Naive thymus-derived CD4-positive, alpha-beta T cell (primary cell): ENCODE results near the gene KRTAP3-2. TPM values are rescaled to one million over a fixed set of nuclear protein-coding genes. Genes with fewer than 3 reads are reported as not detected.
"Not testable (repeated sequence)": the region's sequence is repeated elsewhere in the genome, so short reads cannot be mapped to it uniquely, and the experiment has no call there.

ENCODE experiments used
- ATAC-seq: fragments of 150-1000 bp; cut with Tn5 transposase; 2 replicates; pipeline ENCODE4 v1.10.0; 2021; ENCODE audit warnings: mild to moderate bottlenecking, moderate library complexity
- CTCF ChIA-PET: fragments of 350-600 bp; sonication (Branson Sonifier 250); formaldehyde crosslinking; loops from one replicate; lab custom pipeline; 2021; ENCODE audit warnings: antibody characterized with exemption; lab: Charles Lee
- POLR2A ChIA-PET: fragments of 350-600 bp; sonication (Branson Sonifier 250); formaldehyde crosslinking; loops from one replicate; lab custom pipeline; 2021; ENCODE audit warnings: antibody characterized with exemption, inconsistent platforms; lab: Charles Lee
- DNase-seq, 9 donors: peaks; one replicate each; pipeline versions ENCODE4 v3.0.0 to v3.0.0-alpha.2; 2020 to 2022; ENCODE audit warnings: mixed read lengths in 1 of 9
- H3K27ac ChIP-seq: one replicate; pipeline ENCODE4 v1.7.0; 2013; ENCODE audit warnings: mild to moderate bottlenecking, low read depth, low read length, moderate library complexity
- H3K27me3 ChIP-seq, 2 donors: one replicate each; pipeline ENCODE4 v1.7.0; 2013; ENCODE audit warnings: low read length in 2 of 2, mild to moderate bottlenecking in 2 of 2, moderate library complexity in 2 of 2; ENCODE audit not compliant: control insufficient read depth in 2 of 2, insufficient read depth in 2 of 2
- H3K36me3 ChIP-seq, 3 experiments: 1 replicate in 2 of 3; 2 replicates in 1 of 3; pipeline ENCODE4 v1.7.0; 2013; ENCODE audit warnings: low read length in 3 of 3, mild to moderate bottlenecking in 3 of 3, moderate library complexity in 1 of 3; ENCODE audit not compliant: insufficient read depth in 3 of 3, control insufficient read depth in 2 of 3
- H3K4me1 ChIP-seq, 2 donors: one replicate each; pipeline ENCODE4 v1.7.0; 2013; ENCODE audit warnings: low read length in 2 of 2, mild to moderate bottlenecking in 2 of 2, moderate library complexity in 1 of 2; ENCODE audit not compliant: control insufficient read depth in 2 of 2, insufficient read depth in 2 of 2
- H3K4me3 ChIP-seq: 2 replicates; pipeline ENCODE4 v1.7.0; 2013; ENCODE audit warnings: mild to moderate bottlenecking, low read length
- H3K9me3 ChIP-seq, 3 experiments: 1 replicate in 2 of 3; 2 replicates in 1 of 3; pipeline ENCODE4 v1.7.0; 2013; ENCODE audit warnings: low read length in 3 of 3; ENCODE audit not compliant: control insufficient read depth in 2 of 3
- H3K27ac Mint-ChIP-seq, 9 donors: one replicate each; pipeline ENCODE4 v1.8.0; 2020 to 2022; ENCODE audit warnings: mixed read lengths in 9 of 9, mild to moderate bottlenecking in 8 of 9, moderate library complexity in 5 of 9, inconsistent platforms in 2 of 9
- H3K27me3 Mint-ChIP-seq, 5 donors: one replicate each; pipeline ENCODE4 v1.8.0; 2021 to 2022; ENCODE audit warnings: mixed read lengths in 5 of 5, mild to moderate bottlenecking in 1 of 5
- H3K36me3 Mint-ChIP-seq, 5 donors: one replicate each; pipeline ENCODE4 v1.8.0; 2020 to 2022; ENCODE audit warnings: mixed read lengths in 5 of 5, mild to moderate bottlenecking in 3 of 5, inconsistent platforms in 1 of 5
- H3K4me1 Mint-ChIP-seq, 7 donors: one replicate each; pipeline ENCODE4 v1.8.0; 2020 to 2022; ENCODE audit warnings: mixed read lengths in 7 of 7, mild to moderate bottlenecking in 3 of 7, inconsistent platforms in 1 of 7
- H3K4me3 Mint-ChIP-seq, 10 donors: one replicate each; pipeline ENCODE4 v1.8.0; 2020 to 2022; ENCODE audit warnings: mild to moderate bottlenecking in 10 of 10, mixed read lengths in 10 of 10, moderate library complexity in 6 of 10, inconsistent platforms in 2 of 10
- H3K9me3 Mint-ChIP-seq, 11 donors: one replicate each; pipeline ENCODE4 v1.8.0; 2020 to 2022; ENCODE audit warnings: mixed read lengths in 11 of 11, mild to moderate bottlenecking in 4 of 11, inconsistent platforms in 1 of 11, moderate library complexity in 1 of 11
- intact Hi-C, 2 donors: fragments of 100-400 bp; cut with micrococcal nuclease; formaldehyde crosslinking; loops; one replicate each; pipeline ENCODE4 v1.15.1; 2023
- polyA plus RNA-seq, 2 donors: library from polyadenylated mRNA; unstranded; fragments of 300-500 nt; fragmentation: Illumina TruSeq; gene quantifications; one replicate each; pipeline ENCODE4 v1.2.3, GENCODE V29; 2021
- total RNA-seq, 6 experiments: library from RNA in 5 of 6; stranded (reverse) in 5 of 6; gene quantifications; 1 replicate in 5 of 6; 2 replicates in 1 of 6; pipeline ENCODE4 v1.2.3 and lab custom pipeline; 2021 to 2026

KRTAP3-2 gene
- total and polyA plus RNA-seq, 7 experiments from 2014 or later = not detected

DNA sequence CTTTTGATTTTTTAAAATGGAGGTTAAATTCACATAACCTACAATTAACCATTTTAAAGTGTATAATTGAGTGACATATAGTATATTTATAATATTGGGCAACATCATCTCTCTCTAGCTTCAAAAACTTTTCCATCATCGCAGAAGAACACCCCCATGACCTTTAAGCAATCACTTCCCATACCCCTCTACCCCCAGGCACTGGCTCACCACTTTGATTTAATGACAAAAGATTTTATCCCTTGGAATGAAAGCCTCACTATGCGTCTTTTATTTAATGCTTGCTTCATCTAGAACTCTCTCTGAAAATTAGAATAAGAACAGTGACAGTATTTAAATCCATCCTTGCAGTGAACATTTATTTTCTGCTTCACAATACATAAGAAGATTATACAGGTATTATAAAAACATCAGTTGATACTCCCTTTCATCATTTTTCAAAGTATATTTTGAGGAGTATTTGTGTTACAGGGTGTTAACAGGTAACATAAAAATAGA lies 38.2 kb upstream of the KRTAP3-2 start:
- Histone ChIP-seq H3K4me1 (no peaks in the 10 kb centered on the region), H3K27me3 (peaks cover 0 to 3% of the 10 kb centered on the region in 2 donors), H3K36me3 (no peaks in the 10 kb centered on the region), H3K4me3 (no peak overlapping the region), H3K9me3 (no peaks in the 10 kb centered on the region), H3K27ac (no peak overlapping the region)
- H3K27ac Mint-ChIP-seq = no peak overlapping the region
- POLR2A ChIA-PET = no interaction called here
- peaks cover 0 to 8% (median 0%) of the 10 kb centered on the region in 11 donors for H3K9me3 Mint-ChIP-seq
- intact Hi-C loops = no loop called here
- H3K4me1 Mint-ChIP-seq = peaks cover 0 to 2% (median 0%) of the 10 kb centered on the region in 7 donors
- CTCF ChIA-PET = no interaction called here
- ATAC-seq = no peak
- H3K36me3 Mint-ChIP-seq = no peaks in the 10 kb centered on the region
- no peak for DNase-seq
- no peak overlapping the region for H3K4me3 Mint-ChIP-seq
- peaks cover 5 to 12% (median 10%) of the 10 kb centered on the region in 5 donors for H3K27me3 Mint-ChIP-seq

DNA sequence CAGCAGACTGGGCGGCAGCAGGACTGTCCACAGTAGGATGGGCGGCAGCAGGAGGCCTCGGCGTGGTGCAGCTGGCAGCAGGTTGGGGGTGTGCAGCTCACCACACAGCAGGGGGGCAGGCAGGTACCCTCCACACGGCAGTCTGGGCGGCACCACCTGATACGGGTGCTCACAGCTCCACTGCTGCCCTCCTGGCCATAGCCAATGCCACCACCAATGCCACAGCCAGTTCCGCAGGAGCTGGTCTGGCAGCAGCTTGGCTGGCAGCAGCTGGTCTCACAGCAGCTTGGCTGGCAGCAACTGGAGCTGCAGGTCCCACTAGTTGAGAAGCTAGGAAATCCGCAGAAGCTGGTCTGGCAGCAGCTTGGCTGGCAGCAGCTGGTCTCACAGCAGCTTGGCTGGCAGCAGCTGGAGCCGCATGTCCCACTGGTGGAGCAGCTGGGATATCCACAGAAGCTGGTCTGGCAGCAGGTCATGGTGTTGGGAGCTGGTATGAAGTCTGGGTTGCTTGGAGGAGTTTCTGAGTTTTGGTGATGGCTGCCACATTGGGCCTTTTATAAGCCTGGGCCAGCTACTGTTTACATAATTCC lies 34.7 kb upstream of the KRTAP3-2 start, which contains the start of gene KRTAP1-3:
Gene KRTAP1-3 (minus strand): TSS at position 529 of the 590 bp plus-strand sequence. CDS start 53 bp downstream, at position 476.
- H3K27ac Mint-ChIP-seq, H3K9me3 Mint-ChIP-seq, intact Hi-C loops, H3K36me3 ChIP-seq, POLR2A ChIA-PET, H3K4me1 ChIP-seq, H3K4me1 Mint-ChIP-seq, H3K9me3 ChIP-seq, H3K36me3 Mint-ChIP-seq, DNase-seq, H3K4me3 ChIP-seq, H3K4me3 Mint-ChIP-seq, H3K27ac ChIP-seq, ATAC-seq, CTCF ChIA-PET, H3K27me3 ChIP-seq: not testable (repeated sequence)
- peaks cover 7 to 18% (median 17%) of the 10 kb centered on the region in 5 donors for H3K27me3 Mint-ChIP-seq

DNA sequence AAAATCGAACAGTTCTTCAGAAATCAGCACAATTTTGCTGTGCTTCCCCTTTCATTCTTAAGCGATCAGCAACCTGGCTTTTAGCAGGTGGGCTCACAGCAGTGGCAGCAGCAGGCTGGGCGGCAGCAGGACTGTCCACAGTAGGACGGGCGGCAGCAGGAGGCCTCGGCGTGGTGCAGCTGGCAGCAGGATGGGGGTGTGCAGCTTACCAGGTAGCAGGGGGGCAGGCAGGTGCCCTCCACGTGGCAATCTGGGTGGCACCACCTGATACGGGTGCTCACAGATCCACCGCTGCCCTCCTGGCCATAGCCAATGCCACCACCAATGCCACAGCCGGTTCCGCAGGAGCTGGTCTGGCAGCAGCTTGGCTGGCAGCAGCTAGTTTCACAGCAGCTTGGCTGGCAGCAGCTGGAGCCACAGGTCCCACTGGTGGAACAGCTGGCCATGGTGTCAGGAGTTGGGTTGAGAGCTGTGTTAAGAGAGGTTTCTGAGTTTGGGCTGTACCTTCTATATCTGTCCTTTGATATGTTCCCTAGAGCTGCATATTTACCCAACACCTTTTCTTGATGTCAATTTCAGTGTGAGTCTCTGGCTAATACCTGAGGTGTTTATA lies 30.0 kb upstream of the KRTAP3-2 start, which contains the start of gene KRTAP1-4:
Gene KRTAP1-4 (minus strand): TSS at position 563 of the 613 bp plus-strand sequence. CDS start 117 bp downstream, at position 446.
- ChIA-PET POLR2A (no interaction called here), CTCF (no interaction called here)
- peaks cover 16 to 32% (median 22%) of the 10 kb centered on the region in 5 donors for H3K27me3 Mint-ChIP-seq
- no peaks in the 10 kb centered on the region for H3K4me1 Mint-ChIP-seq
- Histone ChIP-seq H3K9me3 (no peaks in the 10 kb centered on the region), H3K4me3 (no peak within 1 kb of the TSS), H3K36me3 (no peaks in the 10 kb centered on the region), H3K27me3 (no peaks in the 10 kb centered on the region), H3K27ac (no peak within 1 kb of the TSS), H3K4me1 (no peaks in the 10 kb centered on the region)
- no peaks in the 10 kb centered on the region for H3K36me3 Mint-ChIP-seq
- peaks cover 0 to 3% (median 0%) of the 10 kb centered on the region in 11 donors for H3K9me3 Mint-ChIP-seq
- ATAC-seq (no peak), DNase-seq (no peak)
- intact Hi-C loops = no loop called here
- H3K4me3 Mint-ChIP-seq = no peak within 1 kb of the TSS
- no peak within 1 kb of the TSS for H3K27ac Mint-ChIP-seq

DNA sequence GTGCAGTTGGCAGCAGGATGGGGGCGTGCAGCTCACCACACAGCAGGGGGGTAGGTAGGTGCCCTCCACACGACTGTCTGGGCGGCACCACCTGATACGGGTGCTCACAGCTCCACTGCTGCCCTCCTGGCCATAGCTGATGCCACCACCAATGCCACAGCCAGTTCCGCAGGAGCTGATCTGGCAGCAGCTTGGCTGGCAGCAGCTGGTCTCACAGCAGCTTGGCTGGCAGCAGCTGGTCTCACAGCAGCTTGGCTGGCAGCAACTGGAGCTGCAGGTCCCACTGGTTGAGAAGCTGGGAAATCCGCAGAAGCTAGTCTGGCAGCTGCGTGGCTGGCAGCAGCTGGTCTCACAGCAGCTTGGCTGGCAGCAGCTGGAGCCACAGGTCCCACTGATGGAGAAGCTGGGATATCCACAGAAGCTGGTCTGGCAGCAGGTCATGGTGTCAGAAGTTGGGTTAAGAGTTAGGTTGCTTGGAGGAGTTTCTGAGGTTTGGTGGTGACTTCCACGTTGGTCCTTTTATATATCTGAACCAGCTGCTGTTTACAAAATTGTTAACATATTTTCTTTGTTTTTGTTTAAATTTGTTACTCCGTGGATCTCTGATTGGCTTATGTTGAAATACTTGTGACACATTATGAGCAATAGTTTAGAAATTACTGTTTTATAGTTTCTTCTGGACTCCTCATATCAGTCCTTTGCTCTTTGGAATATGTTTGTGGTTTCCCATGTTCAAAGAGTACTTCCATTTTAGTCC lies 27.2 kb upstream of the KRTAP3-2 start, which contains the start of gene KRTAP1-5:
Gene KRTAP1-5 (minus strand): TSS at position 494 of the 757 bp plus-strand sequence. CDS start 53 bp downstream, at position 441.
- Histone ChIP-seq H3K36me3 (no peaks in the 10 kb centered on the region), H3K27me3 (no peaks in the 10 kb centered on the region), H3K4me3 (no peak within 1 kb of the TSS), H3K9me3 (no peaks in the 10 kb centered on the region), H3K4me1 (no peaks in the 10 kb centered on the region), H3K27ac (no peak within 1 kb of the TSS)
- no peak within 1 kb of the TSS for H3K4me3 Mint-ChIP-seq
- peaks cover 16 to 30% (median 23%) of the 10 kb centered on the region in 5 donors for H3K27me3 Mint-ChIP-seq
- H3K9me3 Mint-ChIP-seq = peaks cover 0 to 5% (median 0%) of the 10 kb centered on the region in 11 donors
- ChIA-PET POLR2A (no interaction called here), CTCF (interaction anchor here (0.9 kb wide), 1 partner anchor 13 kb away, joined by 3 read pairs; no protein-coding TSS in a partner anchor)
- intact Hi-C loops = no loop called here
- DNase-seq (no peak), ATAC-seq (no peak)
- H3K36me3 Mint-ChIP-seq = peaks cover 0 to 4% (median 0%) of the 10 kb centered on the region in 5 donors
- H3K4me1 Mint-ChIP-seq = no peaks in the 10 kb centered on the region
- no peak within 1 kb of the TSS for H3K27ac Mint-ChIP-seq

DNA sequence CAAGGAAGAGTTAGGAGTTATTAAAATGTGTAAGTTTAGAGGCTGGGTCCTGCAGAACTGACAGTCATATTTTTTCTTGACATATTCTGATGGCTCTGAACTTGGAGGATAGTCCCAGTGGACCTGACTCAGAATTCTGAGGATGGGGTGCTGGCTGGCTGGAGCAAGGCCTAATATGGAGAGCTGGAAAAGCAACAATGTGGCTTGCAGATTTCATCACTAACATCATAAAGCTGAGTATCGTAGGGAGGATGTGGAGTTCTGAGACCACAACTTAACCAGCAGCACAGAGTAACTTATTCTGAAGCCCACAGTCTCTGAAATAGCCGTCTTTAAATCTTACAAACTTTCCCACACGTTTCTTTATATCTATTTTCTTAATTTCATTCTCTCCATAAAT lies 25.0 kb upstream of the KRTAP3-2 start:
- Histone ChIP-seq H3K27me3 (no peaks in the 10 kb centered on the region), H3K4me3 (no peak overlapping the region), H3K27ac (no peak overlapping the region), H3K9me3 (no peaks in the 10 kb centered on the region), H3K36me3 (no peaks in the 10 kb centered on the region), H3K4me1 (no peaks in the 10 kb centered on the region)
- Mint-ChIP-seq H3K27me3 (peaks cover 8 to 30% (median 16%) of the 10 kb centered on the region in 5 donors), H3K4me1 (no peaks in the 10 kb centered on the region), H3K36me3 (peaks cover 0 to 4% (median 0%) of the 10 kb centered on the region in 5 donors), H3K27ac (no peak overlapping the region), H3K9me3 (peaks cover 0 to 5% (median 0%) of the 10 kb centered on the region in 11 donors), H3K4me3 (no peak overlapping the region)
- no peak for DNase-seq
- ATAC-seq = no peak
- intact Hi-C loops = no loop called here
- CTCF ChIA-PET = no interaction called here
- POLR2A ChIA-PET = no interaction called here

DNA sequence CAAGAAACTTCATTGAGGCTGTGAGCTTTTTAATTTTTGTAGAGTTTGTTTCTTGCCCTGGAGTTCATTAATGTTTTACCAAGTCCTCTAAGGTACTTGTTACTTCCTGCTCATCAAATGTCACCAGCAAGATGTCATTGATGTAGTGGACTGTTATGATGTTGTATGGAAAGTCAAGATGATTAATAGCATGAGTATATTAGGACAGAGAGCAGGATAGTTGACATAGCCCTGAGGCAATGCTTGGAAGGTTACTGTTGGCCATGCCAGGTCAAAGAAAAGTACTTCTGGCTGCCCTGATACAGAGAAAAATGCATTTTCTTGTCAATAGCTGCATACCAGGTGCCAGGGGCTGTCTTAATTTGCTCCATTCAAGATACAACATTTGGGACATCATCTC lies 20.6 kb upstream of the KRTAP3-2 start:
- ChIA-PET CTCF (no interaction called here), POLR2A (no interaction called here)
- H3K27ac Mint-ChIP-seq = no peak overlapping the region
- H3K4me1 Mint-ChIP-seq = no peaks in the 10 kb centered on the region
- Histone ChIP-seq H3K27ac (no peak overlapping the region), H3K4me1 (no peaks in the 10 kb centered on the region), H3K9me3 (no peaks in the 10 kb centered on the region), H3K27me3 (no peaks in the 10 kb centered on the region), H3K4me3 (no peak overlapping the region), H3K36me3 (no peaks in the 10 kb centered on the region)
- no peak overlapping the region for H3K4me3 Mint-ChIP-seq
- H3K27me3 Mint-ChIP-seq = peaks cover 3 to 12% (median 5%) of the 10 kb centered on the region in 5 donors
- ATAC-seq = no peak
- intact Hi-C loops = no loop called here
- DNase-seq = no peak
- H3K36me3 Mint-ChIP-seq = peaks cover 0 to 4% (median 0%) of the 10 kb centered on the region in 5 donors
- H3K9me3 Mint-ChIP-seq = peaks cover 0 to 5% (median 0%) of the 10 kb centered on the region in 11 donors
